ENCODE data around the gene NDUFB1.

The NDUFB1 gene

DNA sequence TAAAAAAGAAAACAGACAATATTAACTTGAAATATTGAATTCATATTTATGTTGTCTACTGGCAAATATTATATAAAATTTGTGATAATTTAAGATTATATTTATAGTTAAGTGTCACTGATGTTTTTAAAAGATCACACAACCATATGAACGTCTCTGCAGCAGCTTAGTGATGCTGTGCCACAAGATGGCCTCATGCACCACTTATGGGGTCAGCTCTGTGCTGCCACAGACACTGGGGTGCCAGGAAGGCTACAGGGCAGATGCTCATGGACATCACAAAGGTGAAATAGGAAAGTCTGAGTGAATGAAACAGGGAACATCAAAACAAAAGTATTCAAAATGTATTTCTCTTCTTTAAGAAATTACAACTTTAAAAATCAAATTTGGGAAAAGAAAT is 28.2 kb downstream of the NDUFB1 start:
- Mint-ChIP-seq H3K4me1 (no peaks in the 10 kb centered on the region), H3K9me3 (no peaks in the 10 kb centered on the region), H3K27ac (no peak overlapping the region), H3K36me3 (ENCODE audit: low read depth) (peaks cover 35% of the 10 kb centered on the region), H3K27me3 (ENCODE audit: low read depth) (no peaks in the 10 kb centered on the region), H3K4me3 (no peak overlapping the region)
- TF ChIP-seq, protein P1, sequence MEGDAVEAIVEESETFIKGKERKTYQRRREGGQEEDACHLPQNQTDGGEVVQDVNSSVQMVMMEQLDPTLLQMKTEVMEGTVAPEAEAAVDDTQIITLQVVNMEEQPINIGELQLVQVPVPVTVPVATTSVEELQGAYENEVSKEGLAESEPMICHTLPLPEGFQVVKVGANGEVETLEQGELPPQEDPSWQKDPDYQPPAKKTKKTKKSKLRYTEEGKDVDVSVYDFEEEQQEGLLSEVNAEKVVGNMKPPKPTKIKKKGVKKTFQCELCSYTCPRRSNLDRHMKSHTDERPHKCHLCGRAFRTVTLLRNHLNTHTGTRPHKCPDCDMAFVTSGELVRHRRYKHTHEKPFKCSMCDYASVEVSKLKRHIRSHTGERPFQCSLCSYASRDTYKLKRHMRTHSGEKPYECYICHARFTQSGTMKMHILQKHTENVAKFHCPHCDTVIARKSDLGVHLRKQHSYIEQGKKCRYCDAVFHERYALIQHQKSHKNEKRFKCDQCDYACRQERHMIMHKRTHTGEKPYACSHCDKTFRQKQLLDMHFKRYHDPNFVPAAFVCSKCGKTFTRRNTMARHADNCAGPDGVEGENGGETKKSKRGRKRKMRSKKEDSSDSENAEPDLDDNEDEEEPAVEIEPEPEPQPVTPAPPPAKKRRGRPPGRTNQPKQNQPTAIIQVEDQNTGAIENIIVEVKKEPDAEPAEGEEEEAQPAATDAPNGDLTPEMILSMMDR (IDR thresholded peaks at IDR 0.05; ENCODE audit: unreplicated experiment in 3 of 3): peak in 2 of 3 experiments; percentile 12 to 17

DNA sequence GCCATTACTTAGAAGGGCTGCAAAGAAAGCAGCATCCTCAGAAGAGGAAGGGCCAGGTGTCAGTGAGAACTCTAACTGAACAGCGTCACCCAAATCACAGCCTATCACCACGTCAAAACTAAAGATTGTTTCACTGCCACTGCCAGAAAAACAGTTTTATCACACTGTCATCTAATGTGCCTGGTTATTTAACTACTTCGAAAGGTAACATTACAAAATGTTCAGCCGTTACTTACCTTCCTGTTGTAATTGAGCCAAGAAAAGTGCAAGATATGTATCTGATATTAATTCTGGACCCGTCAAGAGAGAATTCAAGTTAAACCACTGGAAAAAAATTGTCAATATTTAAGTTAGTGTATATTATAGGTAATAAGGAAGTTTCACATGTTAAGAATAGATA is 33.0 kb downstream of the NDUFB1 start:
- Mint-ChIP-seq H3K9me3 (no peaks in the 10 kb centered on the region), H3K4me1 (no peaks in the 10 kb centered on the region), H3K4me3 (no peak overlapping the region), H3K27ac (no peak overlapping the region), H3K27me3 (ENCODE audit: low read depth) (no peaks in the 10 kb centered on the region), H3K36me3 (ENCODE audit: low read depth) (peaks cover 53% of the 10 kb centered on the region)
- TF ChIP-seq, protein P1 (IDR thresholded peaks at IDR 0.05; ENCODE audit: unreplicated experiment in 3 of 3): no peak

DNA sequence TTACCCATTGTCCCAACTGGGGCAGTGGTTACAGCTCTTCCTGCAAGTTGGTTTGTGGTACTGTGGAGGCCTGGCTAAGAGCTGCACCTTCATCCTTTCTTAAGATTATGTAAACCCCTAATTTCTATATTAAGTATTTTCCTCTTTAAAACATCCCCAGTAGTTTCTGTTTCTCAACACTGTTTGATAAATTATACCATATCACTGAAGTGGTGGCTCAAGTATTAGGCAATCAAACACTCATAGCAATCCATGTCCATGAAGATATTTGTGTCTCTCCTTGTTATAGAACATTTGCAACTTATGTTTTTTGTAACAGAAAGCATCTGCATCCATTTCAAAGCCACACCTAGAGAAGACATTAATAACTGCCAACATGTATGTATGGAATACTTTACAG is 47.0 kb downstream of the NDUFB1 start:
- TF ChIP-seq, protein P1 (IDR thresholded peaks at IDR 0.05; ENCODE audit: unreplicated experiment in 3 of 3): no peak
- Mint-ChIP-seq H3K9me3 (no peaks in the 10 kb centered on the region), H3K4me3 (no peak overlapping the region), H3K27ac (no peak overlapping the region), H3K36me3 (ENCODE audit: low read depth) (peaks cover 41% of the 10 kb centered on the region), H3K27me3 (ENCODE audit: low read depth) (no peaks in the 10 kb centered on the region), H3K4me1 (no peaks in the 10 kb centered on the region)
